ENCODE data around the gene KPNA4.

GRCh38 chr3:160569894-160570652 is 4.7 kb upstream of the KPNA4 start:
- TF ChIP-seq CTCF (IDR thresholded peaks at IDR 0.05) (no peak), POLR2A (IDR thresholded peaks at IDR 0.05) (no peak)

Measured in sigmoid colon (tissue), 3 donors.